GM23338 (cell line): ENCODE results near the gene PHYHIPL.

Experiments used
- CREB1 ChIP-seq: fragments of 250-450 bp; sonication (Bioruptor Pico); IDR thresholded peaks from 2 replicates; pipeline ENCODE4 v1.5.0; 2020; ENCODE audit warnings: low read depth, mild to moderate bottlenecking, moderate library complexity
- CTCF ChIP-seq, 2 experiments: fragments of 200-600 bp in 1 of 2; sonication (generic) in 1 of 2; conservative IDR thresholded peaks; 2 replicates each; pipeline versions ENCODE4 v1.5.1 to v1.6.1; 2016 to 2017; ENCODE audit warnings: antibody characterized with exemption in 2 of 2, low read depth in 2 of 2, mild to moderate bottlenecking in 2 of 2, moderate library complexity in 1 of 2
- ETS1 ChIP-seq: IDR thresholded peaks from 2 replicates; pipeline ENCODE4 v1.6.1; 2016; ENCODE audit warnings: antibody characterized with exemption
- EZH2 ChIP-seq: fragments of 200-600 bp; sonication (generic); IDR thresholded peaks from one replicate; pipeline ENCODE4 v1.8.0; 2017; ENCODE audit warnings: antibody characterized with exemption, mild to moderate bottlenecking, low read depth; ENCODE audit not compliant: unreplicated experiment
- POLR2AphosphoS5 ChIP-seq: IDR thresholded peaks from 2 replicates; pipeline ENCODE4 v1.6.1; 2016; ENCODE audit warnings: antibody characterized with exemption, low read depth

GRCh38 chr10:59268460-59268859 is 92.0 kb downstream of the PHYHIPL start:
- no peak for TF ChIP-seq CTCF (conservative IDR thresholded peaks at IDR 0.05; ENCODE audit: low read depth in 2 of 2)
- no peak for TF ChIP-seq CREB1 (CRISPR knock-in tag)
- TF ChIP-seq EZH2: no peak
- no peak for TF ChIP-seq POLR2AphosphoS5
- no peak for TF ChIP-seq ETS1
